A673 (cell line): Measurements from ENCODE around the gene TEKT2. TPM values are rescaled to one million over a fixed set of nuclear protein-coding genes. Genes with fewer than 3 reads are reported as not detected.

Source experiments
- BruUV-seq: library from RNA; stranded (reverse); fragments of 400-500 nt; replicated peaks from 2 replicates; lab custom pipeline; 2021; lab: Mats Ljungman, UMichigan
- CTCF ChIA-PET: fragments of 300-600 bp; sonication (Branson Sonifier 250); formaldehyde crosslinking; loops from one replicate; lab custom pipeline; 2022; ENCODE audit warnings: antibody characterized with exemption; lab: Charles Lee
- POLR2A ChIA-PET: fragments of 300-600 bp; sonication (Branson Sonifier 250); formaldehyde crosslinking; loops from one replicate; lab custom pipeline; 2022; ENCODE audit warnings: antibody characterized with exemption; ENCODE audit not compliant: low non-redundant PET; lab: Charles Lee
- DNase-seq: peaks from one replicate; pipeline ENCODE4 v3.0.0-alpha.2; 2015; ENCODE audit warnings: low spot score
- H3K27ac ChIP-seq: fragments of 200-600 bp; sonication (generic); 2 replicates; pipeline ENCODE4 v1.5.1; 2016; ENCODE audit warnings: mixed run types, low read depth, mild to moderate bottlenecking, mixed read lengths, antibody characterized with exemption, low read length; ENCODE audit not compliant: poor library complexity, severe bottlenecking
- H3K27me3 ChIP-seq: fragments of 200-600 bp; sonication (generic); replicated peaks from 2 replicates; pipeline ENCODE4 v1.6.1; 2017; ENCODE audit warnings: mixed run types, low read depth, mild to moderate bottlenecking, mixed read lengths, antibody characterized with exemption, low read length; ENCODE audit not compliant: insufficient read depth, poor library complexity
- H3K36me3 ChIP-seq: fragments of 200-600 bp; sonication (generic); 2 replicates; pipeline ENCODE4 v1.6.1; 2016; ENCODE audit warnings: mixed run types, mild to moderate bottlenecking, mixed read lengths, antibody characterized with exemption, low read length; ENCODE audit not compliant: insufficient read depth, poor library complexity, severe bottlenecking
- H3K4me1 ChIP-seq: fragments of 200-600 bp; sonication (generic); 2 replicates; pipeline ENCODE4 v1.6.1; 2017; ENCODE audit warnings: mixed run types, mild to moderate bottlenecking, mixed read lengths, antibody characterized with exemption, low read length; ENCODE audit not compliant: insufficient read depth, poor library complexity, severe bottlenecking
- H3K4me3 ChIP-seq: fragments of 200-600 bp; sonication (generic); 2 replicates; pipeline ENCODE4 v1.5.1; 2016; ENCODE audit warnings: low read depth, mixed run types, mild to moderate bottlenecking, mixed read lengths, low read length; ENCODE audit not compliant: poor library complexity, severe bottlenecking
- H3K9me3 ChIP-seq: fragments of 200-600 bp; sonication (generic); 2 replicates; pipeline ENCODE4 v1.6.1; 2016; ENCODE audit warnings: mixed run types, low read depth, mild to moderate bottlenecking, mixed read lengths, antibody characterized with exemption, low read length; ENCODE audit not compliant: poor library complexity, severe bottlenecking
- EZH2 ChIP-seq: fragments of 200-600 bp; sonication (generic); IDR thresholded peaks from 2 replicates; pipeline ENCODE4 v1.6.1; 2017; ENCODE audit warnings: borderline replicate concordance, low read depth, mild to moderate bottlenecking, mixed read lengths, antibody characterized with exemption, low read length; ENCODE audit not compliant: poor library complexity, severe bottlenecking
- intact Hi-C: fragments of 100-400 bp; cut with micrococcal nuclease; formaldehyde crosslinking; loops from one replicate; pipeline ENCODE4 v1.10.0; 2022; ENCODE audit not compliant: unreplicated experiment
- total RNA-seq: library from RNA; stranded (reverse); gene quantifications from 2 replicates; pipeline ENCODE4 v1.2.3, GENCODE V29; 2021
- TF ChIP-seq, protein P1 (sequence below): fragments of 300-800, 200-600 bp; sonication (generic); conservative IDR thresholded peaks from 2 replicates; pipeline ENCODE4 v1.5.1; 2017; ENCODE audit warnings: low read depth, mild to moderate bottlenecking, antibody characterized with exemption, low read length, moderate library complexity, mixed read lengths

The TEKT2 gene
- total RNA-seq, 1 experiment from 2014 or later = 2.8 TPM

DNA sequence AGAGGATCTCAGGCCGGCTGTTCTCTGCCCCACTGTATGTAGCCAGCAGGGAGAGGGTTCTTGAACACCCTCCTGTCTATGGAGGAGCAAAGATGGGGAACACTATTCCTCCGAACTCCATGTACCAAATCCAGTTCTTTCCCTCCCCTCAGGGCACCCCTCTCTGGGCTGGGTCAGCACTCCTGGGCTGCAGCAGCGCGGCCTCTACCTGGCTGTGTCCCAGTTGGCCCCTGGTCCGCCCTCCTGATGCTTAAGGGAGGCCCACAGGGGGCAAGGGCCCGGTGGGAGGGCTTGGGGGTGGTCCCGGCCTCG, 4.3 kb downstream of the TEKT2 start:
- BruUV-seq = no TSS peak
- no peak for TF ChIP-seq EZH2
- TF ChIP-seq, protein P1, sequence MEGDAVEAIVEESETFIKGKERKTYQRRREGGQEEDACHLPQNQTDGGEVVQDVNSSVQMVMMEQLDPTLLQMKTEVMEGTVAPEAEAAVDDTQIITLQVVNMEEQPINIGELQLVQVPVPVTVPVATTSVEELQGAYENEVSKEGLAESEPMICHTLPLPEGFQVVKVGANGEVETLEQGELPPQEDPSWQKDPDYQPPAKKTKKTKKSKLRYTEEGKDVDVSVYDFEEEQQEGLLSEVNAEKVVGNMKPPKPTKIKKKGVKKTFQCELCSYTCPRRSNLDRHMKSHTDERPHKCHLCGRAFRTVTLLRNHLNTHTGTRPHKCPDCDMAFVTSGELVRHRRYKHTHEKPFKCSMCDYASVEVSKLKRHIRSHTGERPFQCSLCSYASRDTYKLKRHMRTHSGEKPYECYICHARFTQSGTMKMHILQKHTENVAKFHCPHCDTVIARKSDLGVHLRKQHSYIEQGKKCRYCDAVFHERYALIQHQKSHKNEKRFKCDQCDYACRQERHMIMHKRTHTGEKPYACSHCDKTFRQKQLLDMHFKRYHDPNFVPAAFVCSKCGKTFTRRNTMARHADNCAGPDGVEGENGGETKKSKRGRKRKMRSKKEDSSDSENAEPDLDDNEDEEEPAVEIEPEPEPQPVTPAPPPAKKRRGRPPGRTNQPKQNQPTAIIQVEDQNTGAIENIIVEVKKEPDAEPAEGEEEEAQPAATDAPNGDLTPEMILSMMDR = no peak
- Histone ChIP-seq H3K9me3 (no peaks in the 10 kb centered on the region), H3K27me3 (no peaks in the 10 kb centered on the region), H3K27ac (peak overlapping the region; percentile 83), H3K4me1 (no peaks in the 10 kb centered on the region), H3K36me3 (peaks cover 32% of the 10 kb centered on the region), H3K4me3 (peak overlapping the region; percentile 98)
- ChIA-PET CTCF (no interaction called here), POLR2A (no interaction called here)
- intact Hi-C loops = no loop called here
- no peak for DNase-seq

DNA sequence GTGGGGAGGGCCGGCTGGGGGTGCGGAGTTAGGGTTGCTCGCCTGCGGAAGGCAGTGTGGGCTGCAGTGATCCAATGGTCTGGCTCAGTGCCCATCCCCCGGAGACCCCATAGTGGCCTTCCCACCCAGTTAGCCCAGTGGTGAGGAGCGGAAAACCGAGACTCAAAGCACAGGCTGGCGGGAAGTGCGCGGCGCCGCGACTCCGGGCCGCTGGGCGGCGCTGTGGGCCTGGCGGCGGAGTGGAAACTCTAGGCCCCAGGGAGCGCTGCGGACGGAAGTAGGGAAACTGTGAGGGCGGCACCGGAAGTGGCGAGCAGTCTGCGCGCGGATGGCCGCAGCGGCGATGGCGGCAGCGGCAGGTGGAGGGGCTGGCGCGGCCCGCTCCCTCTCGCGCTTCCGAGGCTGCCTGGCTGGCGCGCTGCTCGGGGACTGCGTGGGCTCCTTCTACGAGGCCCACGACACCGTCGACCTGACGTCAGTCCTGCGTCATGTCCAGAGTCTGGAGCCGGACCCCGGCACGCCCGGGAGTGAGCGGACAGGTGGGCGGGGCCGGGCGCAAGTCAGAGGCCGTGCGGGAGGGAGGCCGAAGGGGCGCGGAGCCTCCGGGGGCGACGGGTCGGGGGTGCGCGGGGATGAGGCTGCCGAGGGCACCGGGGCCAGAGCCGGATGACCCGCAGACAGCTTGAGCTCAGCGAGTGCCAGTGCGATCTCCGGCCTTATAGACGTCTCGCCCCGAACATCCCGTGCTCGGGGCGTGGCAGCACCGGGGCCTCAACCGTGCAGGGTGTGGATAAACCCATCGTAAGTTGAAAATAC, 4.9 kb downstream of the TEKT2 start, which contains the start of gene ADPRS:
TSS of gene ADPRS (plus strand) at position 316 of the 816 bp plus-strand sequence. CDS start at position 329, 13 bp downstream.
- BruUV-seq = no TSS peak

DNA sequence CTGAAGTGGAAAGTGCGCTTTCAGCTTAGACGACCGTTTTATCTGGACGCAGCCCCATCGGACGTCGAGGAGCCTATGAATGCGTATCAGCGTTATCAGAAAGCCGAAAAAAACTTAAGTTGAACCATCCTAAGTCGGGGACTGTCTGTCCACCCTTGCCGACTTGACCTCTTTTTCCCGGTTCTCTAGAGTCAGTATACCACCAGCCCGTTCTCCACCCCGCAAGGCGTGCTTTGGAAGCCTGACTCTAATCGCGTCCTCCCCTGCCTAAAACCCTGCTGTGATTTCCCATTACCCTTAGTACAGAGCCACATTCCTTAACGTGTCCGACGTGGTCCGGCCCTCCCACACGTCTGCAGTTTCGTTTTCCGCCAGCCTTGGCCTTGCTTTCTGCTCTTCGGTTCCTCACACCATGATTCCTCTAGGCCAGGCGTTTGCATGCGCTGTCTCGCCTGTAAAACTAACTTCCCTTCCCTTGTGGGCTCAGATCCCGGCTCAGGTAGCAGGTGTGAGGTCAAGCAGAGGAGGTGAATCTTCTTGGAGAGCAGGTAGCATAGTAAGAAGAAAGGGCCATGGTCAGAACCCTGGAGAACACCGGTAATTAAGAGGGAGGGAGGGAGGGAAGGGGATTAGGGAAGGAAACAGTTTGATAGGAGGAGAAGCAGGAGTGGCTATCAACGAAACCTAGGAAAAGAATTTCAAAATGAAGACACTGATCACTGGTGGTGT, 5.7 kb downstream of the TEKT2 start:
- no peaks in the 10 kb centered on the region for H3K27me3 ChIP-seq
- peak overlapping the region; percentile 83 for H3K27ac ChIP-seq
- H3K36me3 ChIP-seq = peaks cover 45% of the 10 kb centered on the region
- intact Hi-C loops = no loop called here
- peak overlapping the region; percentile 98 for H3K4me3 ChIP-seq
- no TSS peak for BruUV-seq
- no peaks in the 10 kb centered on the region for H3K9me3 ChIP-seq
- peak; percentile 40 for DNase-seq
- TF ChIP-seq, protein P1 = no peak
- TF ChIP-seq EZH2 = no peak
- ChIA-PET CTCF (no interaction called here), POLR2A (no interaction called here)
- no peaks in the 10 kb centered on the region for H3K4me1 ChIP-seq

More for the DNA sequence above, 4.9 kb downstream of the TEKT2 start, which contains the start of gene ADPRS:
- Histone ChIP-seq H3K4me1 (no peaks in the 10 kb centered on the region), H3K27ac (peak within 1 kb of the TSS; percentile 83), H3K9me3 (no peaks in the 10 kb centered on the region), H3K4me3 (peak within 1 kb of the TSS; percentile 98), H3K27me3 (no peaks in the 10 kb centered on the region), H3K36me3 (peaks cover 37% of the 10 kb centered on the region)
- TF ChIP-seq, protein P1 = peak; percentile 99
- TF ChIP-seq EZH2 = no peak
- peak; percentile 95 for DNase-seq
- CTCF ChIA-PET = no interaction called here
- intact Hi-C loops = no loop called here
- POLR2A ChIA-PET = no interaction called here
